ENCODE measurements around the gene PTPN5.

GRCh38 chr11:18792827-18793226 lies 1.2 kb upstream of the PTPN5 start:
- TF ChIP-seq GATA3 (IDR thresholded peaks at IDR 0.05; ENCODE audit: low read depth, low read length) (no peak), GATA2 (IDR thresholded peaks at IDR 0.05; ENCODE audit: low read depth, low read length) (no peak)

Measured in SH-SY5Y (cell line).